Heart left ventricle (tissue), 16 donors: Measurements from ENCODE around the gene BEND6. TPM values are rescaled to one million over a fixed set of nuclear protein-coding genes. Genes with fewer than 3 reads are reported as not detected.

Source experiments
- ATAC-seq, 4 donors: fragments of 200-7000 bp; cut with Tn5 transposase; one replicate each; pipeline ENCODE4 v1.9.1; 2020 to 2022; ENCODE audit warnings: moderate library complexity in 4 of 4, mild to moderate bottlenecking in 3 of 4, moderate number of reproducible peaks in 1 of 4
- DNase-seq, 5 donors: peaks; one replicate each; pipeline ENCODE4 v3.0.0-alpha.2; 2020
- H3K27ac ChIP-seq, 12 donors: fragments of 200-600 bp; sonication (generic) in 4 of 12; one replicate each; pipeline versions ENCODE4 v1.5.0 to v1.8.0; 2016 to 2022; ENCODE audit warnings: mild to moderate bottlenecking in 2 of 12
- H3K27me3 ChIP-seq, 9 donors: fragments of 200-600 bp; sonication (generic) in 2 of 9; one replicate each; pipeline versions ENCODE4 v1.5.1 to v1.8.0; 2016 to 2022; ENCODE audit warnings: mild to moderate bottlenecking in 3 of 9
- H3K36me3 ChIP-seq, 9 donors: fragments of 200-600 bp; sonication (generic) in 2 of 9; one replicate each; pipeline versions ENCODE4 v1.5.0 to v1.8.0; 2018 to 2022; ENCODE audit warnings: mild to moderate bottlenecking in 2 of 9
- H3K4me1 ChIP-seq, 12 donors: fragments of 200-600 bp; sonication (generic) in 4 of 12; one replicate each; pipeline versions ENCODE4 v1.5.0 to v1.8.0; 2016 to 2022; ENCODE audit warnings: mild to moderate bottlenecking in 3 of 12
- H3K4me3 ChIP-seq, 12 donors: fragments of 200-600 bp; sonication (generic) in 4 of 12; one replicate each; pipeline versions ENCODE4 v1.5.0 to v1.8.0; 2017 to 2022; ENCODE audit warnings: mild to moderate bottlenecking in 9 of 12, moderate library complexity in 4 of 12
- H3K9me3 ChIP-seq, 12 donors: fragments of 200-600 bp; sonication (generic) in 4 of 12; one replicate each; pipeline versions ENCODE4 v1.5.0 to v1.8.0; 2016 to 2022; ENCODE audit warnings: mild to moderate bottlenecking in 1 of 12
- CTCF ChIP-seq, 12 donors: fragments of 200-600 bp; sonication (generic) in 4 of 12; IDR thresholded peaks; one replicate each; pipeline versions ENCODE4 v1.5.0 to v1.8.0; 2018 to 2022; ENCODE audit warnings: antibody characterized with exemption in 12 of 12, mild to moderate bottlenecking in 5 of 12
- POLR2A ChIP-seq, 2 donors: fragments of 450-650 bp; IDR thresholded peaks; one replicate each; pipeline ENCODE4 v1.6.1; 2017; ENCODE audit warnings: antibody characterized with exemption in 2 of 2, mild to moderate bottlenecking in 2 of 2, moderate library complexity in 2 of 2
- WGBS, 4 donors: extraction: QIAGEN DNeasy Blood & Tissue Kit in 2 of 4; methylation state at CpG; one replicate each; pipeline versions ENCODE4 v1.1.5 to v1.1.7; 2013 to 2018; 5-methylcytosine and 5-hydroxymethylcytosine counted together
- intact Hi-C, 10 donors: fragments of 100-400 bp; cut with DNase I; formaldehyde crosslinking; loops; one replicate each; pipeline versions ENCODE4 v1.11.1 to v1.14.2; 2022
- polyA plus RNA-seq, 2 donors: library from polyadenylated mRNA; stranded (reverse); fragments of 200-250 nt; gene quantifications; one replicate each; pipeline ENCODE4 v1.2.3, GENCODE V29; 2013
- total RNA-seq, 9 donors: library from RNA; depleted of rRNA in 2 of 9; stranded (reverse); fragments of >200 nt in 2 of 9; fragmentation: NEBNext Ultra II Directional in 3 of 9; extraction: Animal tissue kit (Norgen Biotek cat#: 25700) in 3 of 9; gene quantifications; one replicate each; pipeline versions ENCODE4 v1.1.0 to v1.2.4, GENCODE V29; 2016 to 2023
- donor health status: ischemic (EF 13 %, LVEDD 7.1; RV severe dilation, severe dysfunction).
- donor health status: healthy with polysubstance abuse.
- donor health status: DM: no; HTN: yes; CAD: no.
- donor health status: DM: no; HTN: no; CAD: no.
- donor health status: ischemic (EF 25% LVEDD 6.9; RV normal size, moderate dysfunction).
- donor health status: ischemic (EF 25% LVEDD 5.7; RV mildly dilated, moderate dysfunction).
- donor health status: healthy.
- donor health status: DM: yes; HTN: yes; CAD: no.
- donor health status: ischemic (EF 35%, LVEDD 5.7; RV mildly dilated, moderate dysfunction).
- donor health status: nonischemic (EF 11% LVEDD 7.7; RV severe dilation, severe dysfunction).
- donor health status: DM: yes; HTN: yes; CAD: no.
- donor health status: PGD.
- donor health status: ischemic (EF 29% LVEDD 5.4; RV normal size, mild dysfunction).
- donor health status: nonischemic (EF 23%, LVEDD 6.1; RV moderate dilation, normal function).

Gene BEND6
- total and polyA plus RNA-seq, 11 donors = 0.14 to 2.2 (median 0.41) TPM; not detected in 1

GRCh38 chr6:56957856-56958255, 2.9 kb downstream of the BEND6 start:
- DNase-seq (no peak), ATAC-seq (no peak)
- 82 to 100% (median 92%) methylated on average over 2 of the region's 2 CpGs for WGBS, 4 donors
- H3K27me3 ChIP-seq = peaks cover 0 to 33% (median 0%) of the 10 kb centered on the region in 9 donors
- no peaks in the 10 kb centered on the region for H3K9me3 ChIP-seq
- TF ChIP-seq POLR2A (IDR thresholded peaks at IDR 0.05) = no peak
- no peak for TF ChIP-seq CTCF (IDR thresholded peaks at IDR 0.05)
- no peak overlapping the region for H3K4me3 ChIP-seq
- no peak overlapping the region for H3K27ac ChIP-seq
- intact Hi-C loops = loop anchor here in 4 of 10 donors (5.0 to 10.0 kb wide), 4 partner anchors 41 to 359 kb away; partner anchors contain the start of gene PRIM2 (in 1 of the 4)
- H3K36me3 ChIP-seq = no peaks in the 10 kb centered on the region
- H3K4me1 ChIP-seq = peaks cover 0 to 22% (median 7%) of the 10 kb centered on the region in 12 donors

- 84 to 85% (median 84%) methylated on average over 3 of the region's 3 CpGs for WGBS, 4 donors
- Histone ChIP-seq H3K4me1 (peaks cover 0 to 21% (median 7%) of the 10 kb centered on the region in 12 donors), H3K27me3 (peaks cover 0 to 27% (median 0%) of the 10 kb centered on the region in 9 donors), H3K36me3 (no peaks in the 10 kb centered on the region), H3K27ac (no peak overlapping the region), H3K4me3 (no peak overlapping the region), H3K9me3 (no peaks in the 10 kb centered on the region)
- TF ChIP-seq CTCF (IDR thresholded peaks at IDR 0.05) (no peak), POLR2A (IDR thresholded peaks at IDR 0.05) (no peak)
- DNase-seq = no peak
- intact Hi-C loops = loop anchor here in 4 of 10 donors (5.0 to 10.0 kb wide), 4 partner anchors 41 to 359 kb away; partner anchors contain the start of gene PRIM2 (in 1 of the 4)
- no peak for ATAC-seq
Observed at GRCh38 chr6:56958481-56958880, 3.6 kb downstream of the BEND6 start.

- no peak for TF ChIP-seq POLR2A (IDR thresholded peaks at IDR 0.05)
- no peak for TF ChIP-seq CTCF (IDR thresholded peaks at IDR 0.05)
- no peaks in the 10 kb centered on the region for H3K36me3 ChIP-seq
- no peak for DNase-seq
- H3K9me3 ChIP-seq = no peaks in the 10 kb centered on the region
- ATAC-seq = no peak
- H3K27me3 ChIP-seq = peaks cover 0 to 21% (median 0%) of the 10 kb centered on the region in 9 donors
- intact Hi-C loops = loop anchor here in 4 of 10 donors (5.0 to 10.0 kb wide), 4 partner anchors 42 to 358 kb away; partner anchors contain the start of gene PRIM2 (in 1 of the 4)
- H3K4me3 ChIP-seq = no peak overlapping the region
- peaks cover 0 to 15% (median 6%) of the 10 kb centered on the region in 12 donors for H3K4me1 ChIP-seq
- no peak overlapping the region for H3K27ac ChIP-seq
Observed at GRCh38 chr6:56959094-56959493, 4.2 kb downstream of the BEND6 start.

- no peak for ATAC-seq
- H3K27me3 ChIP-seq = peaks cover 0 to 16% (median 0%) of the 10 kb centered on the region in 9 donors
- no peak overlapping the region for H3K4me3 ChIP-seq
- no peak overlapping the region for H3K27ac ChIP-seq
- no peaks in the 10 kb centered on the region for H3K36me3 ChIP-seq
- DNase-seq = no peak
- H3K4me1 ChIP-seq = peaks cover 0 to 10% (median 5%) of the 10 kb centered on the region in 12 donors
- WGBS, 4 donors = 87 to 94% (median 89%) methylated on average over 4 of the region's 4 CpGs
- intact Hi-C loops = loop anchor here in 4 of 10 donors (5.0 to 10.0 kb wide), 4 partner anchors 43 to 357 kb away; partner anchors contain the start of gene PRIM2 (in 1 of the 4)
- no peaks in the 10 kb centered on the region for H3K9me3 ChIP-seq
- TF ChIP-seq POLR2A (IDR thresholded peaks at IDR 0.05) (no peak), CTCF (IDR thresholded peaks at IDR 0.05) (no peak)
Observed at GRCh38 chr6:56959938-56960337, 5.0 kb downstream of the BEND6 start.
